Measurements from ENCODE around the gene ZNF417.
"Not testable (repeated sequence)": the region's sequence is repeated elsewhere in the genome, so short reads cannot be mapped to it uniquely, and the experiment has no call there.

Gene ZNF417

DNA sequence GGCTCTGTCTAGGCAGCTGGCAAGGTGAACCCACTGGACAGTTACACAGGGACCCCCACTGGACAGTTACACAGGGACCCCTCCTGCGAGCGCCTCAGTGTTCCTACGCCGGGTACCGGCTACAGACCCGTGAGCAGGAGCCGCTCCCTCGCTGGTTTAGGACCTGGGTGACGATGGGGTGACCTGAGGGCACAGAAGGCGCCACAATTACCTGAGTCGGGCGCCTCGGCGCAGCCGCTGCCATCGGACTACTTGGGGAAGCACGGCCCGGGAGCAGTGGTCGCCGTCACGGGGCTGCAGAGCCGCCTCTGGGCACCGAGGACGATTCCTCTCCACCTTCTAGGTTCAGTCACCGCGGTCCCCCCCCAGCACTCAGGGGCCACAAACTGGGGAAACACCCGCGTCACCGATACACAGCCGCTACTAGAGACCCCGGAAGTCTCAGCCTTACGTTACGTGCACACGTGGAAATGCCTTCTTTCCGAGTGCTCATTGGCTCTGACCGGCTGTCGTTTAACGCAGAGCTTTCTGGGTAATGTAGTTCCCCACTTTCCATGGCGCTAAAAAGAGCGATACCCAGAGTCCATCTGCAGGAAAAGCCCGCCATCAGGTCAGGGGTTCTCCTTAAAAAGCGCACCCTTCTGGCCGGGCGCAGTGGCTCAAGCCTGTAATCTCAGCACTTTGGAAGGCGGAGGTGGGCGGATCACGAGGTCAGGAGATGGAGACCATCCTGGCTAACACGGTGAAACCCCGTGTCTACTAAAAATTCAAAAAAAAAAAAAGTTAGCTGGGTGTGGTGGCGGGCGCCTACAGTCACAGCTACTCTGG is at the start of gene ZNF417:
Gene ZNF417, minus strand, starts transcription at position 425 of the 828 bp plus-strand sequence. Its CDS starts 181 bp downstream, at position 244.
- DNase-seq, result peak; percentile 79 to 94

DNA sequence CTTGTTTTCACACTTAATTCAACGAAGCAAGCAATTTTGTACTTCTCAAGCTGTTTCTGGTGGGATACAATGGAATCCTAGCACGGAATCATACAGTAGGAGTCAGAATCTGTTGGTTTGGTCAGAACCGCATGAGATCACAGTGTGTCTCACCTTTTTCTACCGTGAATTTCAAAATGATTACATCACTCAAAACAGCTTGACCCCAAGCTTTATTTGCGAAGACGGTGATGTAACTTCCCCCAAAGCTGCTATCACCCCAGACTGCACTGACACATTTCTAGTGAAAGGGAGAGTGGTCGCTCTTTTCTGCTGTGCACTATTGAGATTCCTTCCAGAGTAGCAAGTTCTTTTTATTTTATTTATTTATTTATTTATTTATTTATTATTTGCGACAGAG is 48.4 kb upstream of the ZNF417 start:
- no peak for DNase-seq

DNA sequence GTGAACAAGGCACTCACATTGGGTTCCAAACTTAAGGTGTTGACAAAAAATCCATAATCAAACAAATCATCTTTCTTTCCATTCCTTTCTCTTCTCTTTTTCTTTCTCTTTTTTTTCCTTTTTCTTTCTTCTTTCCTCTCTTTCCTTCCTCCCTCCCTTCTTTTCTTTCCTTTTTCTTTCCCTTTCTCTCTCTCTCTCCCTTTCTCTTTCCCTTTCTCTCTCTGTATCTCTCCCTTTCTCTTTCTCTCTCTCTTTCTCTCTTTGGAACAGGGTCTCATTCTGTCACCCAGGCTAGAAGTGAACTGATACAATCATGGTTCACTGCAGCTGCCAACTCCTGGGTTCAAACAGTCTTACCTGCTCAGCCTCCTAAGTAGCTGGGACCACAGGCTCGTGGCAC is 45.4 kb upstream of the ZNF417 start:
- DNase-seq, result no peak

GRCh38 chr19:57954996-57955395 is 38.6 kb upstream of the ZNF417 start:
- DNase-seq, result no peak

DNA sequence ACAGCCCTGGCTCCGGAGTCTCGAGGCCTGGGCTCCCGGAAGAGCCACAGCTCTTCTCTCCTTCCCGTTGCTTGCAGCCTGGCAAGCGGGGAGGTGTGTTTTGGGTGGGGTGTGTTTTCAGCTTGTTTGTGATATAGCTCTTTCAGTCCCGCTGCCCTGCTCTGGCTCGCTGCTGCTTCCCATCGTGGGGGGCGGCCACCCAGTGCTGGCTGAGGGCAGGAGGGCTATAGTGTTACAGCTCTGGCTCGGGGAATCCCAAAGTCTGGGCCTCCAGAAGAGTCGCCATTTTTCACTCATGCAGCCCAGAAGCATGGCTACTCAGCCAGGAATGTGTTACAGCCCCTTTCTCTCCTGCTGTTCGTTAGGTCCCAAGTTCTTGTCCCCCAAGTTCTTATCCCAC is 33.3 kb upstream of the ZNF417 start:
- no peak for DNase-seq

DNA sequence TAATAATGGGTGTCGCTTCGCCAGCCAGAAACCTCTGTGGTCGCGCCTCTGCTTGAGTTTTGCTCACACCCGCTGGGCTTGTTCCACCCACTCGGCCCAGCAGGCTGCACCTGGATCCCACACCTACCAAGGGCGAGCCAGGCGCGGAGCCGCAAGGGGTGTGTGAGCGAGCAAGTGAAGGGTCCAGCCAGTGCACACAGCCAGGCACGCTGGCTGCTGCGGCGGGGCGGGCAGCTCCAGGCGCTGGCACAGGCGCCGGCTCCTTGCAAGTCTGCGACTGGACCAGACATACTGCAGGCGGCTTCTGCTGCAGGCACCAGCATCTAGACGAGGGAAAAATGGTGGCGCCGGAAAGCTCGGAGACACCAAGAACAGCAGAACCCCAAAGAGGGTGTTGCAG is 32.9 kb upstream of the ZNF417 start:
- DNase-seq, result no peak

GRCh38 chr19:57947419-57948134 is 31.2 kb upstream of the ZNF417 start, which contains the start of gene ZNF256:
TSS of gene ZNF256 (minus strand) at chr19:57947706. CDS start at chr19:57947474, 232 bp downstream.
- DNase-seq, result peak in 1 of 2 experiments; percentile 25

DNA sequence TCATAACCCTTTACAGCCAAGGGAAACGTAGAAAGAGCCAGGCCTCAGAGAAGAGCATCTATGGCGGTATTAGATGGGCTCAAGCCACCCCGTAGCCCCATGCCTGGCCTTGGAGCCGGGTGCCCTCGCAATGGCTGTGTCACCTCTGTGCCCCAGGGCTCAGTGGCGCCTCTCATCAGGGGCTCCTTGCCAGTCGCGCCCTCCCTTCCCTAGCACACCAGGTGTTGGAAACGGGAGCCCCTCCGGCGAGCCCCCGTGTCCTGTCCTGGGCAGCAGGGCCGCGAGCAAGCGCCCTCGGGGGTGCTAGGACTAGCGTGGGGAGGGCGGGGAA is 30.7 kb upstream of the ZNF417 start:
- DNase-seq, result no peak

GRCh38 chr19:57946316-57946715 is 29.9 kb upstream of the ZNF417 start:
- no peak for DNase-seq

DNA sequence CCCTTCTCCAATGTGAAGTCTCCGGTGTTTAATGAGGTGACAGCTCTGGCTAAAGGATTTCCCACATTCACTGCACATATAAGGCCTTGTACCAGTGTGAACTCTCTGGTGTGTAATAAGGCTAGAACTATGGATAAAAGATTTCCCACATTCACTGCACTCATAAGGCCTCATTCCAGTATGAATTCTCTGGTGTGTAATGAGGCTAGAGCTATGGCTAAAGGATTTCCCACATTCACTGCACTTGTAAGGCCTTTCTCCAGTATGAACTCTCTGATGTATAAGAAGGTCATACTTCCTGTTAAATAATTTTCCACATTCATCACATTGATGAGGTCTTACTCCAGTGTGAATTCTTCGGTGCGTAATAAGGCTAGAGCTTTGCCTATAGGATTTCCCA is 25.2 kb upstream of the ZNF417 start:
- DNase-seq, result no peak

DNA sequence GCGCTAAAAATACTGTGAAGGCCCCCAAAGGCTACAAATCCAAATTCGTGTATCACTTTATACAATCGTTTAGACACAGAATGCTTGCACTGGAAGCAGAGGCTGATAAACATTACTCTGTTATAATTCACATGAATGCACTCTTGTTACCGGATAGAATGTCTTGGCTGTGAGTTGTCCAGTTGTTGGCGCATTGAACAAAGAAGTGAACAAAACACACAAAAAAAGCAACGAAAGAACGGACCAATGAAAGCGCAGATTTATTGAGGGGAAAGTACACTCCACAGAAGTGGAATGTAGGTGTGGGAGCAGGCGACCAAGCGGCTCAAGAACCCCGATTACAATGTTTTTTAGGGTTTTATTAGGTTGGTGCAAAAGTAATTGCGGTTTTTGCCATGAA is 19.3 kb upstream of the ZNF417 start:
- no peak for DNase-seq

DNA sequence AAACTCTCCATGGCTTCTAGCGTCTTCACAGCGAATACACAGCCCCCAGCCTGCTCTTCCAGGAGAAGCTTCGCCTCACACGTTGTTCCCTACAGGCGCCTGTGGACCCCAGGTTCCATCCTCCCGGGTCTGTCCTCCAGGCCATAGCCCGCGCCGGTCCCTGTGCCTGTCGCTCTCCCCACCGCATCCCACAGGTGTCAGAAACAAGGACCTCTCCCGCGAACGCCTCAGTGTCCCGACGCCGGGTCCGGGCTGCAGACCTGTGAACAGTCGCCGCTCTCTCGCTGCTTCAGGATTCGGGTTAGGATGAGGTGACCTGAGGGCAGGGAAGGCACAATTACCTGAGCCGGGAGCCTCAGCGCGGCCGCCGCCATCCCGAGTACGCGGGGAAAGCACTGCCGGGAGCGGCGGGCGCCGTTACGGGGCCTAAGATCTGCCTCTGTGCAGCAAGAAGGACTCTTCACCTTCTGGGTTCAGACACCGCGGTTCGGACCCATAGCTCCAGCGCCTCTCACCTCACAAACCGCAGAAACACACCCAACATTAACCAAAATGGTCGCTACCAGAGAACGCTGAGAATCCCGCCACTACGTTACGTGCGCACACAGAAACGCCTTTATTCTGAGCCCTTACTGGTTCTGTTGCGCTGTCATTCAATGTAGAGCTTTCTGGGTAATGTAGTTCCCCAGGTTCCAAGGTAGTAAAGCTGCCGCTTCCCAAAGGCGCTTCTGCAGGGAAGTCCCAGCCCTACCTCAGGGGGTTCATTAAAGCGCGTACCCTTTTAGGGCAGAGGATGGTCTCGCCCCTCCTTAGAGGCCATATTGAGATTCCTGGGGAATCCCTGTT is 18.7 kb upstream of the ZNF417 start, which contains the start of gene ZNF418:
Gene ZNF418, minus strand, starts transcription at position 583 of the 846 bp plus-strand sequence. CDS start 1,580 bp downstream, outside the sequence.
- DNase-seq, result no peak

DNA sequence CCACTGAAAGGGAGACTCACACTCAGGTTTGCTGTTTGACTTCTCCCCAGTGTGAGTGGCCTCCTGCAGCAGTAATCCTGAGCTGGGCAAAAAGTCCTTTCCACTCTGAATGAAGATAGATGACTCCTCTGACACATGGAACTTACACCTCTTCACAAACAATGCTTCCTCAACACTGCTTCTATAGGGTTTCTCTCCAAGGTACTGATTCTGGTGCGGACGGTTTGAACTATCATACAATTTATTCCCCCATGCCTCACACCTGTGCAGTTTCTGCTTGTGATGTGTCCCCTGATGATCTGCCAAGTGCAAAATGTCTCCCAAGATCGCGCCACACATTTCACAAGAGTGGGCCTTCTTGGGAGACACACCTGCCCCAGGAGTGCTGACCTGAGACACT is 11.2 kb upstream of the ZNF417 start:
- no peak for DNase-seq

DNA sequence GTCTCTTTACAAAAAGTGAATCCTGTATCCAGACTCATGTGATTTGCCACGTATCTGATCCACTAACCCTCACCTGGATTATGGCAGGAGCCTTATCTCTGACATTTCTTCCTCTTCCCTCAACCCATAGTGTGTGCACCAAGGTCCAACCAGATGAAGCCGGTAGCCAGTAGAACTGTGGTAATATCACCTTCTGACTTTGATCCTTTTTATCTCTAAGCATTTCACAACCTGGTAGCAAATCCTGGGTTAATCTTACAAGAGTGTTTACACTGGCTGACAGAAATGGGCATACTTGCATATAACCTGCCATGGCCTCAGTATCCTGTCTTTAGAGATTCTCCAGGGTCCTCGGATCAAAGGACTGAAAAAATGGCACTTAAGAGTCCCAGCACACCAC is 1.9 kb downstream of the ZNF417 start:
- DNase-seq, result no peak

DNA sequence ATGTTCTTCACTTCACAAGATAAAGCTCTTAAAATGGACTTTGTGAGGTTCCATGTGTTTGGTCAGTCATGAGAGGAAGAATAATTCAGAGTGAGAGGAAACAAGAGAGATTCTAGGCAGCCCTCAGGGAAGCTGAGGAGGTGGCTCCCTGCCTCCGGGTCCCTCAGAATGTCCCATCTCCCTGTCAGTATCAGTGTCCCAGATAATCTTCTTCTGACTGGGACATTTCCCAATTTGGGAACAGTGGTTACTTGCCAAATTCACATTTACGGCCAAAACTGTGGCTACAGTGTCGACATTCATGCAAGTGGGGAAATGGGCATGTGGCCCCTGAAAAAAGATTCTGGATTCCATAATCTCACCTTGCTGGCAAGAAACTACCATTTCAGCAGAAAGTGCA is 9.0 kb downstream of the ZNF417 start:
- DNase-seq, result no peak

- no peak for DNase-seq
Measured at GRCh38 chr19:57905258-57905657, 11.1 kb downstream of the ZNF417 start.

DNA sequence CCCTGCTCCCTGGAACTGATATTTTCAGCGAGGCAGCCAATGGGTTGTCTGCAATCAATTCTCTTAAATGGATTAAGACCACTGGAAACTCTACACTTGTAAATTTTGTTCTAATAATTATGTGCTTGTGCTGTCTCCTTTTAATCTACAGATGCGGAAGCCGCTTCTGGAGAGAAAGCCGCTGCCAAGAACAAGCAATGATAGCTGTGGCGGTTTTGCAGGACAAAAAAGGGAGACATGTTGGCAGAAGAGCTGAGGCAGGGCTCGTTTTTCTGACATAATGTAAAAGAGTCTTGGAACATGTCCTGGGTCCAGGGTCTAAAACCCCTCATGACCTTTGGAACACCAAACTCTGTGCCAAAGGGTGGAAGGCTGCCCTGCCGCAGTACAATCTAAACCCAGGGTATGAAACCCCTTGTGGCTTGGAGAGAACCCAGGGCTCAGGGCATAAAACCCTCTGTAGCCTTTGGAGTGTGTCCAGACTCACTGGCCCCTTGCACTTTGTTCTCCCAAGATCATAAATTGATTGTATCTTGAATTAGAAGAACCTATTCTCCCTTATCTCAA is 12.7 kb downstream of the ZNF417 start:
- DNase-seq, result no peak

GRCh38 chr19:57900311-57900710 is 16.1 kb downstream of the ZNF417 start:
- DNase-seq, result no peak

DNA sequence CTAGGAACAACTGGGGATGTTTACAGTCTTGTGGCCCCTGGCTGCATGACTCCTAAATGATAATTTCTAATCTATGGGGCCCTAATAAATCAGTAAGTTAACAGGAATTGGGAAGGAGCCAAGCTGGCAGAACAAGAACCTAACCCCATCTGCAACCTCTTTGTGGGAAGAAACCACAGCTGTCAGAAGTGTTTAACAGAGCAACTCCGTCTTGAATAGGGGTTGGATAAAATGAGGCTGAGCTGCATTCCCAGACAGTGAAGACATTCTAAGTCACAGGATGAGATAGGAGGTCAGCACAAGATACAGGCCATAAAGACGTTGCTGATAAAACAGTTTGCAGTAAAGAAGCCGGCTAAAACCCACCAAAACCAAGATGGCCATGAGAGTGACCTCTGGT is 25.7 kb downstream of the ZNF417 start:
- not testable (repeated sequence) for DNase-seq

GRCh38 chr19:57888560-57889231 is 27.7 kb downstream of the ZNF417 start, which contains the start of gene ZNF814:
TSS of gene ZNF814 (minus strand) at chr19:57889037. CDS start at chr19:57888802, 235 bp downstream.
- no peak for DNase-seq

GRCh38 chr19:57888107-57888559 is 28.3 kb downstream of the ZNF417 start:
- DNase-seq, result no peak

Data from NCI-H446 (cell line).